ENCODE measurements around the gene PRPS1L1.
A peak's percentile ranks its signal among the peaks of the same experiment; 100 is the strongest.

The PRPS1L1 gene

DNA sequence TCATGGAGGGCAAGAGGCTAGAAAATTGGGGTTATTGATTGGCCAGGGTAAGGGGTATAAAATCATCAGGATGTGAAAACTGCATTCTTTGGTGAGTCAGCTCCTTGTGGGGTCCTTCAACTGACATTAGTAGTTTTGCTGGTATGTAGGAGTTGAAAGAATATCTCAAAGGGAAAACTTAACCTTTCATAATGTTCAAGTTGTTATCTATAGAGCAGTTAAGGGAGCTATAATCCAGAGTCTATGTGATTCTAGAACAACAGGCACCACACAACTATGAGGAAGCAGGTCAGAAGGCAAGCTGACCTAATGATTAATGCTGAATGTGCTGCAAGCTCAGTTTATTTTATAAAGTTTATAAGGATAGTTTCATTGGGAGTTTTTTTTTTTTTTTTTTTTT, 13.7 kb downstream of the PRPS1L1 start:
- no peak for DNase-seq

DNA sequence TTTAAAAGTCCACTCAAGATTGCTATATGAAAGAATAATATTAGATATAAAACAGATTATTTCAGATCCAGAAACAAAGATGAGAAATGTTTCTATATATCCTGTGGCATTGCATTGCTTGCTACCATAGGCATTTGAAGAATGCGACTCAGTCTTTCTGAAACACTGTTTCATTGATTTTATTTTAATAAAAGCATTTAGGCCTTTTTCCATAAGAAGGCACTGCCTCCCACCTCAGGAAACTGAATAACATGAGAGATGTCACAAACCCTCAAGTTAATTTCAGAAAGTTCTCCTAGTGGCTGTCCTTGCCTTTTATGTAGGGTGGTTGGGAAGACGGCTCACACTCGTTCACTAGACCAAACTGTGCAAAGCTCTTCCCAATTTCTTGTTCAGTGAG, 23.3 kb downstream of the PRPS1L1 start:
- DNase-seq: no peak

DNA sequence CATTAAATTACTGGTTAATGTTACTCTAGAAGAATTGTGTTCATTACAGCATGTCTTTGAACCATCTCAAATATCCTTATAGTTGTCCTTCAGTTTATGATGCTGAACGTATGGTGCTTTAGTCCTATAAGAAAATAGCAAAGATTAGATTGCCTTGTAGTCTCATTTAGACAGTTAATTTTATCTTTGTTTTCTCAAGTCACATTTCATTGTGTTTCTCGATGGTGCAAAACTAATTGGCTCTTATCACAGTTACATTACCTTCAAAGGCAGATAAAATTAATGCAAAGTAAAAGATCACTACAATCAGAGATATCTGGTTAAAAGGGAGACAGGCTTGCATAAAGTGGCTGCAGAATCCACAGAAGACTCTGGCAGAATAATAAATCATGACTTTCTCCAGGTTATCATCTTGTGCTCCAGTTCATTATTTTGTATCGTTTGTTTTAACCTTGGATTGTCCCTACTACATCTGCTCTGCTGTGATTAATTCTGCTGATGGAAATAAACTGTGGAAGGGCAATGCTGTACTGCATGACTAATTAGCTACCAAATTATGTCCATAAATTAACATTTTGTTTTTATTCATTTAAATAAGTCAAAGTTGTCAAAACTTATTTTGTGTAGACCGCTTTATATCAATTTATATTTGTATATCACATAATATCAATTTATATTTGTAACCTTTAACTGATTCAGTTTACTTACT, 24.2 kb downstream of the PRPS1L1 start:
- no peak for DNase-seq

DNA sequence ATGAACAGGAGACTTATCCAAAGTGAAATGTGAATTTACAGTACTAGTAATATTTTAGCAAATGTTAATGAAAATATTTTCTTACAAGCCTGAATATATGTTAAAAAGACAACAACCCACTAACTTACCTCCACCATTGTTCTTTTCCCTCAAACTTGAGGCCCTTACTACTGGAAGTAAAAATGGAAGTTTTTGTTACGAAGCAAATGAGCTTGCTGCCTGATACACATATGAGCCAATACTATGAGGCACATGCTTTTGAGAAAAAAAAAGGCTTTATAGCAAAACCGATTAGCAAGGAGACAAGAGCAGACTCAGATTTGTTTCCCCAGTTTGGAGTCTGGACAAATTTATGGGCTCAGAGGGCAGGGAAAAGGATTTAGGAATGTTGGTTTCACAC, 29.0 kb downstream of the PRPS1L1 start:
- no peak for DNase-seq

DNA sequence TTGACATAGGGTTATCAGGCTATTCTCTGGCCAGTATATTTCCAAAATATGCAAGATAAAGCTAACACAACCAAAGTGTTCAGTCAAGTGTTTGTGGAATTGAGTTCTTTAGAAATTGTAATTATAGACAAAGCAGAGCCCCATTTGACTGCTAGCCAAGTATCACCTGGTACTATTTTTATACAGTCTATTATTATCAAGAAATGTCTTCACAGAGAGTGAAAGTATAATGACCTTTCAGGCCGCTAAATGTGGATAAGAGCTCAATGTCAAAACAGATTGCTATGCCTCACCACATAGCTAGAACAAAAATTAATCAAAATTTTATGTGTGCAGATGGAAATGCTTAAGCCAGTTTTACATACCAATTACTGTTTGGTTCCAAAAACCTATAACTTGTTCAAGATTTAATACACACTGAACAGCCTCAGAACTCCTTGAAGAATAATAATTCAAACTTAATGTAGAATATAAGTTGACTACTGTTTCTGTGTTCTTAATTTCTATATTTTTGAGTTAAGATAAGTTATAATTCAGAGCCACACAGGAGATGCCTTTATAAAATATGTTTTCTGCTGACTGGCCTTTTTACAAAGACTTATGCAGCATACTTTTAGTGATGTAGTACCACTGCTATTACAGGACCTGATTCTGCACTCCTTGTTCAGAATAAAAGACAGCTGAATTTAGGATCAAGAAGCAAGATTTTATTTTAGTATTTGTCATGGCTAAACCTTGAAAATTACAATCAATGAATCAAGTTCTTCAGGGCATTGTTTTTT, 31.0 kb downstream of the PRPS1L1 start:
- DNase-seq: no peak

DNA sequence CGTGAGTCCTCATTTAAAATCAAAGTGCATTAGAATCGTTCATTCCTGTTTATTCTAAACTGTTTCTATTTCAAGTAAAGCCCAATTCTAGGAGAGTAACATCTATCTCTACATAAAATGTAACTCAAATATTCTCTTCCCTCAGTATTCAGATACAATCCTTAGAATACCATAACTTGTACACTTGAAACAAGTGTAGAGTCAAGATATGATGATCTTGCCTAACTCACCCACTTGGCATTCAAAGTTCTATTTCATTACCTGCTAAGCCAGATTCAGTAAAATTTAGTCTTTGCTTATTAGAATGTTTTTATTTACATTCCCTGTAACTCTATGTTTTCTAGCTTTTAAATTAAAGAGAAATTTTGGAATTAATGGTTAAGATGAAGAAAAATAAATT, 31.6 kb downstream of the PRPS1L1 start:
- DNase-seq: no peak

DNA sequence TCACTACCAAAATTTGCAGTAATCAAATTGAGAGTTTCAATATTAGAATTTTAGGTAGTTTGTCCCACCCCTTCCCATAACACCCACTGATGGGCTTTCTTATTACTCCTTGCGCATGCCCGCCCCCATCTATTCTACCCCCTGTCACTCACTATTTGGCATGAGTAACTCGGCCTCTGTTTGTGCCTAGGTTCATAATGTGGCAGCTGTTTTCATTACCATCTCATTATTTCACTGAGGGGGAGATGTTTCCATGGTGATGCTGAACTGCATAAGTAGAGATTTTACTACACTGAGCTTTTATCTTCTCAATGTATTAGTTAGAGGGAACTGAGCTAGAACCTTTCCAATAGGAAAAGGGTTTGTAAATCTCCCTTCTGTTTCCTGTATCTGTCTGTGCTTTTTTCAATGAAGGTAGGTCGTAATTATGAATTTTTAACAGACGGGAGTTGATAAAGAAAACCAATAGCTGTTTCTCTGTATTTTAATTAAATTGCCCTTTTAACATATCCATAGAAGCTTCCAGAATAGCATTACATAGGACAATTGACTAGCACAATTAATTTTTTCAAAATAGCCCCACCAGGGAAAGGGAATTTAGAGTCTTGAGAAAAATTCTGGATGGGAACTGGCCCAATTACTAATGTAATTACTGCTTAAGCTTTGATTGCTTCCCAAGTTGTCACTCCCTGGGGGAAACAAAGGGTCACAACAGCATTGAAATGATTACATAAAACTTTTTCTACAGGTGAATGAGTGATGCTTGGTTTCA, 33.4 kb downstream of the PRPS1L1 start:
- DNase-seq: peak; percentile 22 to 31

DNA sequence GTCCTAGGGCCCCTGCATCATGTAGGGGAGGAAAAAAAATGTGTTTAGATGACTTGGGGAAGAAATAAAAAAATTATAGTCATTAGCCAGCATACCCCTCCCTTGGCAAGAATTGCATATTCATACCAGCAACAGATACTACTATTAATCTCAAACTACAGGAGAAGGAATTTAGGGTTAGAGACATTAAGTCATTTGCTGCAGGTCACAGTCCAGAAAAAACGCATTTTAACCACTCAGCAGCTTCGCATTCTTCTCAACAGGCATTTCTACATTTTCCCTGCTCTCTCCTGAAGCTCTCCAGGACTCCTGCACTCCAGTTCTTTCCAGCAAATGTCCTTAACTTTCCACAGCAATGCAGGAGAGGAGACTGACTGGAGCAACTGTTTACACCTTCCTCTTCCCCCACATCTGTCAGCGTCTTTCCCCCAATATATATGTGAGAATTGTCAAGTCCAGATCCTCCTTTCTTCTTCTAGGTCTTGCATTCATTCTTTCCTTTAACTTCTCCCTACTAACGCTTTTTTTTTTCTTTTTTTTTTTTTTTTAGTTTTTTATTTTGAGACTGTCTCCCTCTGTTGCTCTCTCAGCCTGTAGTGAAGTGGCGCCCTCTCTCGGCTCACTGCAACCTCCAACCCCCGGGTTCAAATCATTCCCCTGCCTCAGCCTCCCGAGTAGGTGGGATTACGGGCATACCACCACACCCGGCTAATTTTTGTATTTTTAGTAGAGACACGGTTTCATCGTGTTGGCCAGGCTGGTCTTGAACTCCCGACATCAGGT, 35.6 kb downstream of the PRPS1L1 start:
- peak; percentile 31 to 54 for DNase-seq

DNA sequence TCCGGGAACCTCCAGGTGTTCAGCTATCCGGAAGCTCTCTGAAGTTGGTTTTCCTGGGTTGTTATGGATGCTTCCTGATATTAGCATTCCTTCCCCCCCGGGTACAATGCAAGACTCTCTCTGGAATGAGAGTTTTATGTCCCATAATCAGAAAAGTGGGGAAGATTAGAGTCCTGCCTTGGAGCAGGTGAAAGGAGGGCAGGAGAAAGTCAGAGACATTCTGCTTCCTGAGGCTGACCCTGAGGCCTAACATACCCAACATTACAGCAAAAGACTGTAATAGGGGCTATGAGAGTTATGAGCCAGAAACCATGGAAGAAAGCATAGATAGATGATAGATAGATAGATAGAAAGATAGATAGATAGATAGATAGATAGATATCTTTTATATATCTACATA, 36.9 kb downstream of the PRPS1L1 start:
- DNase-seq: no peak

DNA sequence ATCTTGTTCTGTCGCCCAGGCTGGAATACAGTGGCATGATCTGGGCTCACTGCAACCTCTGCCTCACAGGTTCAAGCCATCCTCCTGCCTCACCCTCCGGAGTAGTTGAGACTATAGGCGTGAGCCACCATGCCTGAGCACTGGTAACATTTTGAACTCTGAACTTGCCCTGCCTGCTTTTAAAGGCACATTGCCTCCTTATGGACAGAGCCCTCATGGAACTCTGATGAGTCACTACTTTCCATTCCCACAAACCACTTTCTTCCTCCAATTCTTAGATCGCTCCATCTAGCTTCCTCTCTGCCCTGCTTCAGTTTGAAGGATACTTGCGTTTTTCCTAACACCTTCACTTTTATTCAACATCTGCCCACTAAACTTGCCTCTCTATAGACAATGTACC, 38.1 kb downstream of the PRPS1L1 start:
- DNase-seq: no peak

DNA sequence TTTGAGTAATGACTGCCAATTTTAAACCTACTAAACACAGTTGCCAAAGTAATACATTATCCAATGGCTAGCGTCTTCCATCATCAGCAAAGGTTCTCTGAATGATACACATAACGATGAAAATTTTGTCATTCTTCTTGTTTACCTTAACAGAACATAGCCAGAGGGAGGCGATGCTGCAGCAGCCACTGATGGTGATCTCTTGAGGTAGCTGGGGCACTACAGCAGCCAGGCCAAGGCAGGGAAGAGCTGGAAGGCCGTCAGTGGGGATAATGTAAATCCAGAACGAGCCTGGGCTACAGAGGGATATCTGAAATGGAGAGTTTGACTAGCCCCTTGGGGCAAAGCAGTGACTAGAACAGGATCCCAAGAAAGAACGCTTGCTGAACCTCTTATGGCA, 38.8 kb downstream of the PRPS1L1 start:
- no peak for DNase-seq

DNA sequence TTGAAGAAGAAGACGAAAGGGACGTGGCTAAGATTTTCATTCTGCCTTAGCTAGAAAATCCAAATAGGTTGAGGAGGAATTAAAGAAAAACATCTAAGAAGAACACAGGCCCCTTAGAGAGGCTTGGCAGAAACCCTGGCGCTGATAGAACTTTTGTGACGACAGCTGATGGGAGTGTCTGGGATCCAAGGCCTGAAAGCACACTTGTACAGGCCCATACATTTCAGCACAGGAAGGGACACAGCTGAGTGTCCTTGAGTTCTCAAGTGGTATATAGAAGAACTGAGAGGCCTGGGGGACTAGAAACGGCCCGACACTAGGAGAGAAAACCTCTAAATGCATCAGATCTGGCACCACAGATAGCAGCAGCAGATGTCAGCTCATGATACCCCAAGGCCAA, 39.5 kb downstream of the PRPS1L1 start:
- DNase-seq: no peak

DNA sequence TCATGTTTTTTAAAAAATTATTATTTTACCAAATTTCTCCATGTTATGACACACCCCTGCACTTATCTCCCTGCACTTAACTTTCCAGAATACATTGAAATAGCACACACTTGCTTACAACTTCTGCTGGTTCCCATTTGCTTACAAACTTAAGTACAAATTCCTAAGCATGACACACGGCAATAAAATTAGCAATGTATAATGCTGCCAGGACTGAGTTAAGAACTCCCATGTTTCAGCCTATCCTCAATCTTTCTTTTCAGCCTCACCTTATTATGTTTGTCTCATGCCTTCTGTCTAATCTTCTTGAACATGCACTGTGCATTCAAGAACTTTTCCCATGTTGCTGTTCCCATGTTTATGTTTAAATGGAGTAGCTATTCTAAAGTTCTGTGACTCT, 40.8 kb downstream of the PRPS1L1 start:
- no peak for DNase-seq

DNA sequence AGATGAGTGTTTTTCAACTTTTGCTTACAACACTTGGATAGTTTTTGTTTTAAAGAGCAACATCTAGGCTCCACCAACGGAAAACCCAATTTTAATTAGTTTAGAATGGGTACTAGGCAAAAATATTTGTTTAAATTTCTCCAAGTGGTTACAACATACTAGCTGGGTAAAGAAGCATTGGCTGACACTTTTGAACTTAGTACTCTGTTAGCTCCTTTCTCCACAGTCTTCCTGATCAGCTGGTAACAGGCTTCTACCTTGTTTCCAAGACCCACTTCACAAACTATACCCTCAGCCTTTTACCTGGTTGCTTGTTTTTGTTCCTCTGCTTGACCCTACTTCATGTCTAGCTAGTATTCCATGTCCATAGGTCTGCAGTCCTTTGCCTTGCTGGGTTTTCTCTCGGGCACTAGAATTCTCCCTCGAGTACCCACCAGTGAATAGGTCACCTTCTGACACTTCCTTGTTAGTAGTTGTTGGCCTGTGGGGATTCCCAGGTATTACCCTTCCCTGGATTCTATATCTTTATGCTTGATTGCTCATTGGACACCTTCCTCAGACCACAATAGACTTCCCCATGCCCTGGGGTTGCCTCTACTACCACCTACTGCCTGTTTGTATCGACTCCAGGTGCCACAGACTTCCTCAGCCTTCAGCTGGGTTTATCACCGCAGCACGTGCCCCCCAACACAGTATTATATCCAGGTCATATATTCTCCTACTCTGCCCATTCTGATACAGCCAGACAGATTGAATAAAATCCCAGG, 42.0 kb downstream of the PRPS1L1 start:
- DNase-seq: no peak

DNA sequence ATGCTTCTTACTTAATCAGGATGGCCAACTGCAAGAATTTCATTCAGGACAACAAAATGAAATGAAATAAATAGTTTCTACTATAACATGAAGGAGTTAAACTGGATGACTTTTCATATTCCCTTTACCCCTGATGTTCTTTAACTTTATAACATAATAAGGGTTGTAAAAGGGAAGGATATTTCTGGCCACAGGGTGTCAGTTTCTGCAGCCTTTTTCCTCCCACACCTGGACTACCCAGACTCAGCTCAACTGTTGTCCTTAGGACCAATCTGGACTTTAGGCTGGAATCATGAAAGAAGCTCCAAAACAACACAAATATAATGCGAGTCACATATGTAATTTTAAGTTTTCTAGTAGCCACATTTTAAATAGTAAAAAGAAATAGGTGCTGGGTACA, 43.4 kb downstream of the PRPS1L1 start:
- no peak for DNase-seq

DNA sequence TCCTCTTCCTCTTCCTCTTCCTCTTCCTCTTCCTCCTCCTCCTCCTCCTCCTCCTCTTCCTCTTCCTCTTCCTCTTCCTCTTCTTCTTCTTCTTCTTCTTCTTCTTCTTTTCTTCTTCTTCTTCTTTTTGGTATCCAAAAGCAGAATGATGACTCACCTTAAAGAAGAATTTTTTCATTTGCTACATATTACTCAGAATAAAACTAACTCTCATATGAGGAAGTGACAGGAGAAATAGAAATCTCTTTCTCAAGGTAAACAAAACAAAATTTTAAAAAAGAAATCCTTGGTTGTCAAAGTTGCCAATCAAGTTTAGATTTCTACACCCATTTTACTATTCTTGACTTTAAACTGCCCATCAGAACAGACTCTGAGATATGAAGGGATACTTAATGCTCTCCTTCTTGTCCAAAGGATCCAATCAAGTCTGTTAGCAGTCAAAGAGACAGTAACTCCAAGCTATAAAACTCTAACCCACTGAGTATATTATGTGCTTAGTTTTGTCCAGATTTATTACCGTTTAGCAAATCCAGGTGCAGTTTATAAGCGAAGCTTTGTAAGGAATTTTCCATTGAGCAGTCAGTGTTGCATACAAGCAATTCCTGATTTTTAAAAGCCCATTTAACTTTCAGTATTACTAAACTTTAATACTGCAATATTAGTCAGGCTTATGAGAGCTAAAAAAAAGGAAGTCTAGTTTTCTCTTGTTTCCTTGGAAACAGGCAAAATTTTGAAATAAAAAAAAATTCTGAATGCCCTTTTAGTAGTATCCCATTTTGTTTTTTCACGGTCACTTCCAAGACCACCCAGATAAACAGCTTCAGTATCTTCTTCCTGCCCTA, 44.2 kb downstream of the PRPS1L1 start:
- DNase-seq: no peak

DNA sequence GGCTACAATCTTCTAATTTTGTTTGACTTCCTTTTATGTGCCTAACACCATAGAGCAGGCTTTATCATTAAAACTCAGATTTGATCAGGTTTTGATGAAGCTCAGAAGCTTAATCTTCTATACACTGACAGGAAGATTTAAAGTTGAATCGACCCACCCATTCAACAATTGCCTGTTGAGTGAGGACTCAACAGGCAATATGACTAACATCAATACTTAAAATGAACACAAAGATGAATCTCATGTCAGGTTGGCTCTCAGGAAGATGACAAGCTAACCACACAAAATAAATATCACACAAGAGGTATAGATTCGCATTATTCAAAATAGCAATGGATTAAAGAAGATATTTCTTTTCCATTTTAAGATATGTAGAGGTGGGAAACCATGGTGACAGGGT, 50.7 kb downstream of the PRPS1L1 start:
- DNase-seq: no peak
